CD4-positive, alpha-beta T cell treated with Interferon gamma for 1 hour (primary cell): ENCODE results near the gene CCT5.
"Not testable (repeated sequence)": the region's sequence is repeated elsewhere in the genome, so short reads cannot be mapped to it uniquely, and the experiment has no call there.

Experiments
- DNase-seq: peaks from one replicate; pipeline ENCODE4 v3.0.0-alpha.2; 2020

CCT5 gene

DNA sequence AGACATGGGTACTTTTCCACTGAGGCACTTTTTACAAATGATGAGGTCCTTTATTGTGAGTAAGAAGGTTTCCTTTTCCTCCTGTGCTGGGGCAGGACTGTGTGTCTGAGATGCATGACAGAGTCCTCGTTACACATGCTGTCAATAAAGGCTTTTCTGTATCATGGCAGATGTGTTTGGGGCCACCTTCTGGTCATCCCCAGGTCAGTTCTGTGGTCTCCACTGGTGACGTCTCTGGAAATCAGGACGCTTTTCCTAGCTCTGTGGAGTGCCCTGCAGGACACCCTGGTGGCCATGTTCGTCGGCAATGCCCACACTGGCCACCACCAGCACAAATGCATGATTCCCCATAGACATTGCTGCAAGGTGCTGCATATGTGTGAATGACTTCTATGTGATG is 54.9 kb downstream of the CCT5 start:
- no peak for DNase-seq

DNA sequence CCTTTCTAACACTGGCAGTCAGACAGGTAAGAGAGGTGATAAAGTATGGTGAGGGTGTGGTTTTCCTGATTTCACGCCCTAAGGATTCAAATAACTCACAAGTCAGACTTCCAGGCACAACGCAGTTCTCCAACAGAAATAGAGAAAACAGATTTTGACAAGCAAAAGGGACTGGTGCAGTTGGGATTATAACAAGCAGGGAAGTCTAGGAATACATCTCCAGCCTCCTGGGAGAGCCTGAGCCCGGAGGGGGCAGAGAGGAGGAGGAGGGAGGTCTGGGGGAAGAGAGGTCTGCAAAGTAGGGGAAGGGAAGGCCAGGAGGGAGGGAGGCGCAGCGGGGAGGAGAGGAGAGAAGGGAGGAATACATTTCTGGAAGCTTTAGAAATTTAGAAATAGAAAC is 56.0 kb downstream of the CCT5 start:
- no peak for DNase-seq

DNA sequence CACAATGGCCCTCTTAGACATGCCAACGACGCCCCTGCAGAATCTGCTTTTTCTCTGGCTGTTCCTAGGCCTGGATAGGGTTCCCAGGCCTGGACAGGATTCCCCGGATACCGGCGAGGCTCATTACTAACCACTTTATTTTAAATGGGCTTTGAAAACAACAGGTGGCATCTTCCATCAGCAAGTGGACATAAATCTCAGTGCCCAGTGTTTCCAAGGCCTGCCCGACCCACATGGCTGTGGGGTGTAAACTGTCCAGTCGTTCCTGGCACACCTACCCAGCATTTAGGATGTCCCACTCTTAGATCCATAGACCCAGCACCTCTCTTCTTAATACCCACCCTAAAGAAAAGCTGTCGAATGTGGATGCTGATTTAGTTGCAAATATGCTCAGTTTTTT is 56.7 kb downstream of the CCT5 start:
- DNase-seq: no peak

DNA sequence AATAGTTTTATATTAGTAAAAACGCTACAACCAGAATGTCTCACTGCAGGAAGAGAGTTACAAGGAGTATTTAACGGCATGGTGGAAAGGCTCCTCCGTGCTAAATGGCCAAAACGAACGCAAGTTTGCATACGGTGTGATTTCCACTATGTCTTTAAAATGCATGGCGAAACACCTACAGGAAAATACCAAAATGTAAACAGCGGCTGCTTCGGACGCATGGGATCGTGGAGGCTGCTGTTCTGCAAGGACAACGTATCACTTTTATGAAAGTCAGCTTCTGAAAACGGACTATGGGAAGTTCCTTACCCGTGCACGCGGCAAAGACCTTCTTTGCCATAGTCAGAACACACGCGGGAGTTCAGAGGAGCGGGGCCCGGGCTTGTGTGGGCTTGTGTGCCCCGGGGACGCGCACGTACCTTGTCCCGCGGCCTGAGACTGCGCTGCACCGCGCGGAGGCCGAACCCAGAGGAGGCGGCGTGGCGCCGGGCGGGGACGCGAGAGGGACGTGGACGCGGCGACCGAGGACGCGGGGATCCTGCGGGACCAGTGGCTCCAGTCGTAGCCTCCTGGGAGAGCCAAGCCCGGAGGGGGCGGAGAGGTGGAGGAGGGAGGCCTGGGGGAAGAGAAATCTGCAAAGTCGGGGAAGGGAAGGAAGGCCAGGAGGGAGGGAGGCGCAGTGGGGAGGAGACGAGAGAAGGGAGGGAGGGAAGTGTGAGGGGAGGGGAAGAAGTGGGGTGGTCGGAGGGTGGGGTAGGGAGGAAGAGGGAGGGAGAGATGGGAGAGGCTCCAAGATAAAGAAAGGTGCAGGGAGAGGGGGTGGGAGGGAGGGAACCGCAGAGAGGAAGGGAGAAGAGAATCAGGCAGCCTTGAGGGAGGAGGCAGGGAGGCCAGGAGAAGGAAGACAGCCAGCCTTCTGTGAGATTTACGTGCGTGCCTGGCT is 57.4 kb downstream of the CCT5 start, which contains the start of gene CMBL:
Gene CMBL, minus strand, starts transcription at position 697 of the 943 bp plus-strand sequence. CDS start 17,140 bp downstream, outside the sequence.
- DNase-seq: no peak

DNA sequence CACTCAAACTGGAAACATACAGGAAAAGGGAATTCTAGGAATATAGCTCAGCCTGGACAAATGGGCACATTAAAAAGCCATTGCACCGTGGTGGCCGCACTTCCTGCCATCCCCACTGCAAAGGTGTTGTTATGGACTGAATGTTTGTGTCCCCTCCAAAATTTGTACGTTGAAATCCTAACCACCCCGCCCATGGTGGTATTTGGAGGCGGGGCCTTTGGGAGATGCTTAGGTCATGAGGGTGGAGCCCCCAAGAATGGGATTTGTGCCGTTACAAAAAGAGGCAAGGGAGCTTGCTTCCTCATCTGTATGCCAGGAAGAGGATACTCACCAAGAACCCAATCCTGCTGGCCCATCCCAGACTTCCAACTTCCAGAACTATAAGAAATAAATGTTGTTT is 58.8 kb downstream of the CCT5 start:
- no peak for DNase-seq

DNA sequence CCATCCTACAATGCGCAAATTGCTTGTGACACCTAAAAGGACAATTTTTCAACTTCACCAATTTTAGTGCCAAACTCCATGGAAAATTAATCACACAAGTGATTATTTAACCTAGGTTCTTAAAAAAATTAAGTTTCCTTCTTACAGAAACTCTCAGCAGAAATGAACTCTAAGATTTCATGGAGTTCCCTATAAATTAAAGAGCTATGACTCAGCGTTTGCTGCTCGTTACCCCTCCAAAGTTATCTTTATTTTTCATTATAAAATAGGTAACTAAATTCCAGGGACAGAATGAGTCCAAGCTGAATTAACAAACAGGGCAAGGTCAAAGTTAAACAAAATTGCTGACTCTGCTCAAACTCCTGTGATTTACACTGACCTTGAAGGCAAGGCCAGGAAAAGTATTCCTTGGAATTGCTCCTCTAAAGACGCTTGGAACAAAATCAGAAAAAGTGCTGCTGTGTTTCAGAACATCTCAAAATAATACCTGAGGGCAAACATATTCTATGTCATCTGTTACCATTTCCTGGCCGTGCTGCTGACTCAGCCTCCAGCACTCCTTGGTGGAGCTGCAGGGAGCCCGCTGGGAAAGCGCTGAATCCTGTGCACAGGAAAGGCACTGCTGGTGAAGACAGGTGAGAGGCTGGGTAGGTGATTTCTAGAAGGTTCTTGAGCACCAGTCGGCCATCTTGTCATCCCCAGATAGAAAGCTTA is 60.1 kb downstream of the CCT5 start:
- no peak for DNase-seq

DNA sequence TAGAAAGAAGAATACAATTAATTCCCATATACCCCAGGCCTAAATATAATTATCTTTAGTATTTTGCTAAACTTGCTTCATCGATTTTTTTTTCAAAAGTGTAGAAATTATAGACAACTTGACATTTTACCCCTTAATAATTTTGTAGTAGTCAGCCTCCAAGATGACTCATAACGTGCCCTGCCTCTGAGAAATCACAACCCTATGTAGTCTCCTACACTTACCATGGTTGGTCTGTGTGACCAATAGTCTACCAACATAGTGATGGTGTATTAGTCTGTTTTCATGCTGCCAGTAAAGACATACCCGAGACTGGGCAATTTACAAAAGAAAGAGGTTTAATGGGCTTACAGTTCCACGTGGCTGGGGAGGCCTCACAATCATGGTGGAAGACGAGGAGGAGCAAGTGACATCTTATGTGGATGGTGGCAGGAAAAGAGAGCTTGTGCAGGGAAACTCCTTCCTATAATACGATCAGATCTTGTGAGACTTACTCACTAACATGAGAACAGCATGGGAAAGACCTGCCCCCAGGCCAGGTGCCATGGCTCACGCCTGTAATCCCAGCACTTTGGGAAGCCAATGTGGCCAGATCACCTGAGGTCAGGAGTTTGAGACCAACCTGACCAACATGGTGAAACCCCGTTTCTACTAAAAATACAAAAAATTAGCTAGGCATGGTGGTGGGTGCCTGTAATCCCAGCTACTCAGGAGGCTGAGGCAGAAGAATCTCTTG is 60.9 kb downstream of the CCT5 start:
- DNase-seq: not testable (repeated sequence)

DNA sequence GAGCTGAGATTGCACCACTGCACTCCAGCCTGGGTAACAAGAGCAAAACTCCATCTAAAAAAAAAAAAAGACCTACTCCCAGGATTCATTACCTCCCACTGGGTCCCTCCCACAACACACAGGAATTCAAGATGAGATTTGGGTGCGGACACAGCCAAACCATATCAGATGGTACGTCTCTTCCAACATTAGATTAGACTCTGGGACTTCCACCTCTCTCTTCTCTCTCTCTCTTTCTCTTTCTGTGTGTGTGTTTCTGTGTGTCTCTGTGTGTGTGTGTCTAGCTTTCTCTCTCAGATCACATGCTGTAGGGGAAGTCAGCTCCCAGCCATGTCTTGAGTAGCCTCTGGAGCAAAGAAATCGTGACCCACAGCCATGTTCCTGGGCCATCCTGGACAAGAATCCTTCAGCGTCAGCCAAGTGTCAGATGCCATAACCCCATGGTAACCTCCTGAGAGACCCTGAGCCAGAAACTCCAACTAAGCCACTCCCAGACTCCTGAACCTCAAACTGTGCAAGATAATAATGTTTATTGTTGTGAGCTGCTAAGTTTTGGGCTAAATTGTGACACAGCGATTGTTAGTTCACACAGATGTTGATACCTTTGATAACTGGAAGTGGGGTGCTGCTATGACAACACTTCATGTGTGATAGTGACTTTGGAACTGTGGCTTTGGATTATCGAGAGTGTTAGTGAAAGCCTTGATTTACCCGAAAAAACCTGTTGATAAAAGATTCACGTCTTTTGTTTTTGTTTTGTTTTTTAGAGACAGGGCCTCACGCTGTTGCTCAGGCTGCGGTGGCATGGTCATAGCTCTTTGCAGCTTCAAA is 61.7 kb downstream of the CCT5 start:
- no peak for DNase-seq

DNA sequence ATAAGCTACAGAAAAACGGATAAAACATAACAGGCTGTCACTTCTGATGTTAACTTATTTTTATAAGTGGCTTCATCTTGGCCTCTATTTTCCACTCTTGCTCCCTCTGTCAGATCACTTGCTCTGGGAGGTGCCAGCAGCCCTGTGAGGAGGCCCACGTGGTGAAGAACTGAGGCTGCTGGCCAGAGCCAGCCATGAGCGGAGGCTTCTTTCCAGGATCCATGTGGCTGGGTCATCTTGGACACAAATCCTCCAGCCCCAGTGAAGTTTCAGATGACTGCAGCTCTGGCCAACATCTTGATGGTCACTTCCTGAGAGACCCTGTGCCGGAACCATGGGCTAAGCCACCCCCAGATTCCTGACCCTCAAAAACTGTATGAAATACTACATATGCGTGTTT is 65.1 kb downstream of the CCT5 start:
- DNase-seq: no peak
